Astrocyte (in vitro differentiated cells and primary cell): ENCODE measurements around the gene DGKQ. TPM values are rescaled to one million over a fixed set of nuclear protein-coding genes. Genes with fewer than 3 reads are reported as not detected.

ENCODE experiments used
- DNase-seq: peaks from one replicate; pipeline ENCODE4 v3.0.0-alpha.2; 2010; ENCODE audit warnings: low read depth
- FAIRE-seq: peaks from 2 replicates; lab custom pipeline; 2011; peaks lifted over from hg19 to GRCh38; lab: Jason Lieb, UNC
- H2AFZ ChIP-seq: 2 replicates; pipeline ENCODE4 v1.6.0; 2012; ENCODE audit warnings: low read depth, low read length, inconsistent platforms
- H3K27ac ChIP-seq: 2 replicates; pipeline ENCODE4 v1.5.1; 2011; ENCODE audit warnings: low read depth, low read length, inconsistent platforms
- H3K27me3 ChIP-seq: 2 replicates; pipeline ENCODE4 v1.6.0; 2011; ENCODE audit warnings: low read length, inconsistent platforms; ENCODE audit not compliant: insufficient read depth
- H3K36me3 ChIP-seq: 2 replicates; pipeline ENCODE4 v1.5.1; 2011; ENCODE audit warnings: low read length, inconsistent platforms; ENCODE audit not compliant: insufficient read depth
- H3K4me1 ChIP-seq: 2 replicates; pipeline ENCODE4 v1.5.1; 2011; ENCODE audit warnings: low read length, inconsistent platforms; ENCODE audit not compliant: insufficient read depth
- H3K4me2 ChIP-seq: 2 replicates; pipeline ENCODE4 v1.6.0; 2012; ENCODE audit warnings: low read length, inconsistent platforms
- H3K4me3 ChIP-seq: 2 replicates; pipeline ENCODE4 v1.5.1; 2011; ENCODE audit warnings: low read depth, mild to moderate bottlenecking, low read length, inconsistent platforms; ENCODE audit not compliant: insufficient read depth
- H3K79me2 ChIP-seq: 2 replicates; pipeline ENCODE4 v1.6.0; 2012; ENCODE audit warnings: mild to moderate bottlenecking, low read length, inconsistent platforms; ENCODE audit not compliant: insufficient read depth
- H3K9ac ChIP-seq: 2 replicates; pipeline ENCODE4 v1.6.0; 2012; ENCODE audit warnings: mild to moderate bottlenecking, low read length, inconsistent platforms
- H3K9me3 ChIP-seq: 2 replicates; pipeline ENCODE4 v1.5.1; 2012; ENCODE audit warnings: low read depth, mild to moderate bottlenecking, low read length, inconsistent platforms; ENCODE audit not compliant: insufficient read depth
- H4K20me1 ChIP-seq: 2 replicates; pipeline ENCODE4 v1.6.0; 2012; ENCODE audit warnings: low read length, inconsistent platforms; ENCODE audit not compliant: insufficient read depth
- H3K27ac Mint-ChIP-seq: one replicate; pipeline ENCODE4 v1.8.0; 2021; ENCODE audit warnings: mild to moderate bottlenecking, mixed read lengths; ENCODE audit not compliant: unreplicated experiment
- H3K27me3 Mint-ChIP-seq: one replicate; pipeline ENCODE4 v1.8.0; 2021; ENCODE audit warnings: low read depth, mixed read lengths; ENCODE audit not compliant: unreplicated experiment
- H3K36me3 Mint-ChIP-seq: one replicate; pipeline ENCODE4 v1.8.0; 2021; ENCODE audit warnings: low read depth, mixed read lengths; ENCODE audit not compliant: unreplicated experiment
- H3K4me1 Mint-ChIP-seq: one replicate; pipeline ENCODE4 v1.8.0; 2021; ENCODE audit warnings: low read depth, mixed read lengths; ENCODE audit not compliant: unreplicated experiment
- H3K4me3 Mint-ChIP-seq: one replicate; pipeline ENCODE4 v1.8.0; 2021; ENCODE audit warnings: mild to moderate bottlenecking, moderate library complexity, mixed read lengths; ENCODE audit not compliant: unreplicated experiment
- H3K9me3 Mint-ChIP-seq: one replicate; pipeline ENCODE4 v1.8.0; 2021; ENCODE audit warnings: mild to moderate bottlenecking, mixed read lengths; ENCODE audit not compliant: unreplicated experiment
- CTCF ChIP-seq: IDR thresholded peaks from 2 replicates; pipeline ENCODE4 v1.5.1; 2011; ENCODE audit warnings: low read depth, mild to moderate bottlenecking, inconsistent platforms, low read length, moderate library complexity; ENCODE audit not compliant: insufficient read depth
- EZH2 ChIP-seq: IDR thresholded peaks from 2 replicates; pipeline ENCODE4 v1.6.1; 2012; ENCODE audit warnings: mild to moderate bottlenecking, low read length, inconsistent platforms; ENCODE audit not compliant: insufficient read depth
- total RNA-seq: library from RNA; stranded (reverse); gene quantifications from 2 replicates; pipeline ENCODE4 v1.2.1, GENCODE V29; 2021

Gene DGKQ
- total RNA-seq, 1 donor from 2014 or later = 19.0 TPM

- Mint-ChIP-seq H3K27ac (no peak overlapping the region), H3K27me3 (peaks cover 7% of the 10 kb centered on the region), H3K36me3 (peaks cover 3% of the 10 kb centered on the region), H3K9me3 (no peaks in the 10 kb centered on the region), H3K4me1 (no peaks in the 10 kb centered on the region), H3K4me3 (no peak overlapping the region)
- H2AFZ ChIP-seq = no peak overlapping the region
- H3K79me2 ChIP-seq = no peaks in the 10 kb centered on the region
- H3K36me3 ChIP-seq = no peaks in the 10 kb centered on the region
- no peak for TF ChIP-seq CTCF
- TF ChIP-seq EZH2 = no peak
- H3K9ac ChIP-seq = no peak overlapping the region
- no peaks in the 10 kb centered on the region for H3K9me3 ChIP-seq
- peaks cover 5% of the 10 kb centered on the region for H3K27me3 ChIP-seq
- H3K4me1 ChIP-seq = peaks cover 11% of the 10 kb centered on the region
- H4K20me1 ChIP-seq = peaks cover 15% of the 10 kb centered on the region
- H3K4me3 ChIP-seq = no peak overlapping the region
- H3K4me2 ChIP-seq = no peak overlapping the region
- H3K27ac ChIP-seq = no peak overlapping the region
- no peak for DNase-seq
- no peak for FAIRE-seq
These were observed 18.3 kb upstream of the DGKQ start for GRCh38 chr4:991451-992296.

GRCh38 chr4:990746-991367 is 17.5 kb upstream of the DGKQ start:
- H2AFZ ChIP-seq = no peak overlapping the region
- Mint-ChIP-seq H3K4me1 (peaks cover 3% of the 10 kb centered on the region), H3K4me3 (no peak overlapping the region), H3K36me3 (peaks cover 3% of the 10 kb centered on the region), H3K27me3 (peaks cover 4% of the 10 kb centered on the region), H3K27ac (no peak overlapping the region), H3K9me3 (no peaks in the 10 kb centered on the region)
- H3K36me3 ChIP-seq = no peaks in the 10 kb centered on the region
- TF ChIP-seq EZH2 (no peak), CTCF (no peak)
- FAIRE-seq (no peak), DNase-seq (no peak)
- H4K20me1 ChIP-seq = peaks cover 12% of the 10 kb centered on the region
- no peaks in the 10 kb centered on the region for H3K27me3 ChIP-seq
- H3K4me3 ChIP-seq = no peak overlapping the region
- H3K9me3 ChIP-seq = no peaks in the 10 kb centered on the region
- H3K4me2 ChIP-seq = no peak overlapping the region
- no peak overlapping the region for H3K9ac ChIP-seq
- no peak overlapping the region for H3K27ac ChIP-seq
- H3K79me2 ChIP-seq = no peaks in the 10 kb centered on the region
- H3K4me1 ChIP-seq = peaks cover 18% of the 10 kb centered on the region
